Measurements from ENCODE around the gene LIMK2.
"Not testable (repeated sequence)": the region's sequence is repeated elsewhere in the genome, so short reads cannot be mapped to it uniquely, and the experiment has no call there.

The LIMK2 gene

DNA sequence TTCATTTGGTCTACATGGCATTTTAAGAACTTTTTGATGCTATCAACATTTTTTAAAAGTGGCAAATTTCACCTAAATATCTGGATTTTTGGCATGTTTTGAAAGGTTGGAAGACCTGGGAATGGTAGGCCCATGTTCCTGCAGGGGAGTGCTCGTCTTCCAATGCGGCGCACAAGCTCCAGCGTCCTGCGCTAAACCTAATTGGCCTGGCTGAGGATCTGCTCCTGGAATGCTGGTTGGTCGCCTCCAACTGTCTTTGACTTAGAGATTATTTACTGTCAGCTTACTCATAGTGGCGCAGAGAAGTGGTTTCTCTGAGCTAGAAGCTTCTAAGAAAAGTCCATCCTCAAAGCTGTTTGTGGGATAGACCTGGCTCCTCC is 626 bp upstream of the LIMK2 start:
- peak; percentile 38 for DNase-seq (ENCODE audit: low spot score)

DNA sequence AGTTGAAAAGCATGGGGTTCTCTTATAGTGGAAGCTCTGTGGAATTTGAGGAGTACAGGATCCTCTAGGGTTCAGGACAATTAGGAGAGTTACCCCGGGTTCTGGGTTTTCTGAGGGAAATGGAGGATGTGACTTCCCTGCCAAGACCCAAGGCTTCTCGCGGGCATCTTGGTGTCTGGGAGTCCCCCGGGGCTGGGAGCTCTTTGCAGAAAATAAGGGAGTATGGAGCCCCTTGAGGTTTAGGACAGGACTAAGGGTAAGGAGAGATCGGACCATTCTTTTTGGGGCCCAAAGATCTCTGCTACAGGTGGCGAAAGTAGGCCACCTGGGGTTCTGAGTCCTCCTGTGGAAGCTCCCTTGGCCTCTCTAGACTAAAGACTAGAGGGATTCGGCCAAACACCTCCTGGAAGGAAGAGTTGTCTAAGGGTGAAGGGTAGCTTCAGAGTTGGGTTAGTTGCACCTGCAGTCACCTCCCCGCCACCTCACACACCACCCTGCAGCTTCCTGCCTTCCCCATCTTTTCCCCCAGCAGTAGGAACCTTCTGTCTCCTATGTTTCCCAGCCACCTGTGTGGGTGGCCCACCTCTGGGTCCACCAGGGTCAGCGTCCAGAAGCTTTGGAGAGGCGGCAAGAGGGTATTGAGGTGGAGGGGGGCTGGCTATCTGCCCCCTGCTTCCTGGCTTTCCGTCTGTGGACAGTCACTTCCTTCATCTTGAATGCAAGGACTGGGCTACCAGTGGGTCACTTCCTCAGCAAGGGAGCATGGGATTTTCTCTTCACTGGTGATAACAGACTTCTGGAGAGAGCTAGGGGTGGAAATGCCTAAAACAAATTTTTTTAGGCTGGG is 908 bp downstream of the LIMK2 start:
- DNase-seq (ENCODE audit: low spot score): peak; percentile 80

DNA sequence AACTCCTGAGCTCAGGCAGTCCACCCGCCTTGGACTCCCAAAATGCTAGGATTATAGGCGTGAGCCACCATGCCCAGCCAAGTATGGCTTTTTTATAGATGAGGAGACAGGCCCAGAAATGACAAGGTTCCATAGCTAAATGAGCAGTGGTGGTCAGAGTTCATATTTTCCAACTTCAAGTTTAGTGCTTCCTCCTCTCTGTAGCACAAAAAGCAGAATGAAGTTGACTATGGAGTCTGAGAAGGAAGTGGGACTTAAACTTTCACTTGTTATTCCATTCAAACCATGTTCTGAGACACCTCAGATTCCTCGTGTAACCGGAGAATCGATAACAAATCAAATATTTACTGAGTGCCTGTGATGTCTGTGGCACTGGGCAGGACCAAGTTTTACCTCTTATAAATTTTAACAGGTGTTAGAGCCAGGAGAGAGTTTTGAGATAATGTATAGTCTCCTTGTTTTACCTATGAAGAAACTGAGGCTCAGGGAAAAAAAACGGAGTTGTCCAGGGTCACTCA is 3.0 kb downstream of the LIMK2 start:
- DNase-seq (ENCODE audit: low spot score): no peak

DNA sequence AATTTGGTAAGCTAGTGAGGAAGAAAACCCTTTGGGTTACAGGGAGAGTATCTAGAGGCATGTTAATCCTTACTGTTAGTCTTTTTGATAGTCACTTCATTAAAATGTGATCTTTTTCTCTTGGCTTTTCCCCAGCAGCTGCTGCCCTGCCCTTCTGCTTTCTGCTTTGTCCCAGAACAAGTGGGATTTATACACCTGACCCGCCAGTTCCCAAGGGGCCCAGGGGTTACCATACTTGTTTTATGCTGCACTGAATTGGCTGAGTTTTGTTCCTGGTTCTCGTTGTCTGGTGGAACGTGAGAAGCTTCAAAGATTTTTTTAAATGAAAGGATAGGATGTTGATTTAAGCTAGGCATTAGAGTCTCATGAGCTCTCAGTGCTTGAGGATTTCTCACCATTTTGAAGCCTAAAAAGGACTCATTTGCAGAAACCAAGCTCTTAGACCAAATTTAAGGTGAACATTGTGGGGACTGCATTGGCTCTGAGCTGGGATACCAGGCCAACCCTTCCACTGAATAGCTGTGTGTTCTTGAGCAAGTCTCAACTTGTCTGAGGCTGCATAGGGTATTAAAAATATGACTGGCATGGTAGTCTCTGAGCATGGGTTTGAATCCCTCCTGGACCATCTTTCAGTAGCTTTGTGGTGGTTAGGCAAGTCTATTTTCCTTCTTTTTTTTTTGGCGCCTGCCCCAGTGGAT is 6.6 kb downstream of the LIMK2 start:
- no peak for DNase-seq (ENCODE audit: low spot score)

DNA sequence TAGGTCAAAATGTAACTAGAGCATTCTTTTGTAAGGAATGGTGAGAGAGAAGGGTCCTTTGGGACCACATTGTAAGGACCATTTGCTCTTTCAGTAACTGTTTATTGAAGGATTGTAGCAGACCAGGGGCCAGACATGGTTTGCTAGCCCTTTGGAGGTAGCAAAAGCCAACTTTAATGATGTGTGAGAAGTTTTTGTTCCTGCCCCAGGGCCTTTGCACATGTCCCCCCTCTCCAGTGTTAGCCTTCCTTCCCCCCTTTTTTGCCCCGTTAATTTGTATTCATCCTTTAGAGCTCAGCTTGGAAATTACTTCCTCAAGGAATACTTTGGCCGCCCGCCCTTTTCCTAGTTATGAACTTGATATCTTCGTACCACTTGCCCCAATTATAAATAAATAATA is 9.0 kb downstream of the LIMK2 start:
- no peak for DNase-seq (ENCODE audit: low spot score)

DNA sequence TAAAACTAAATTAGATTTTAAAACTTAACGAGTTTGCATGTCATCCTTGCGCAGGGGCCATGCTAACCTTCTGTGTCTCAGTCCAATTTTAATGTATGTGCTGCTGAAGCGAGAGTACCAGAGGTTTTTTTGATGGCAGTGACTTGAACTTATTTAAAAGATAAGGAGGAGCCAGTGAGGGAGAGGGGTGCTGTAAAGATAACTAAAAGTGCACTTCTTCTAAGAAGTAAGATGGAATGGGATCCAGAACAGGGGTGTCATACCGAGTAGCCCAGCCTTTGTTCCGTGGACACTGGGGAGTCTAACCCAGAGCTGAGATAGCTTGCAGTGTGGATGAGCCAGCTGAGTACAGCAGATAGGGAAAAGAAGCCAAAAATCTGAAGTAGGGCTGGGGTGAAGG is 10.6 kb downstream of the LIMK2 start:
- no peak for DNase-seq (ENCODE audit: low spot score)

DNA sequence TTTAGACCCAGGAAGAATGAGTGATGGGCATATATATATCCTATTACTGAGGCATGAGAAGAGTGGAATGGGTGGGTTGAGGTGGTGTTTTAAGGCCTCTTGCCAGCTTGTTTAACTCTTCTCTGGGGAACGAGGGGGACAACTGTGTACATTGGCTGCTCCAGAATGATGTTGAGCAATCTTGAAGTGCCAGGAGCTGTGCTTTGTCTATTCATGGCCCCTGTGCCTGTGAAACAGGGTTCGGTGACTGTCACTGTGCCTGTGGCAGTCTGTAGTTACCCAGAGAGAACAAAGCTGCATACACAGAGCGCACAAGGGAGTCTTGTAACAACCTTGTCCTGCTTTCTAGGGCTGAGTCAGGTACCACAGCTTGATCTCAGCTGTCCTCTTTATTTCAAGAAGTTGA is 11.7 kb downstream of the LIMK2 start:
- DNase-seq (ENCODE audit: low spot score): no peak

DNA sequence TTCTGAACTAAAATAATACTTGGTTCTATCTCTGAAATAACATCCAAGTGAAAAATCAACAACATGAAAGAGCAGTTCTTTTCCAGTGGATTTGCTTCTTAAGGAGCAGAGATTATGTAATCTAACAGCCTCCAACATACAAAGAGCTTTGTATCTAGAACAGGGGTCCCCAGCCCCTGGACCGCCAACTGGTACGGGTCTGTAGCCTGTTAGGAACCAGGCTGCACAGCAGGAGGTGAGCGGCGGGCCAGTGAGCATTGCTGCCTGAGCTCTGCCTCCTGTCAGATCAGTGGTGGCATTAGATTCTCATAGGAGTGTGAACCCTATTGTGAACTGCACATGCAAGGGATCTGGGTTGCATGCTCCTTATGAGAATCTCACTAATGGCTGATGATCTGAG is 12.6 kb downstream of the LIMK2 start:
- DNase-seq (ENCODE audit: low spot score): not testable (repeated sequence)

DNA sequence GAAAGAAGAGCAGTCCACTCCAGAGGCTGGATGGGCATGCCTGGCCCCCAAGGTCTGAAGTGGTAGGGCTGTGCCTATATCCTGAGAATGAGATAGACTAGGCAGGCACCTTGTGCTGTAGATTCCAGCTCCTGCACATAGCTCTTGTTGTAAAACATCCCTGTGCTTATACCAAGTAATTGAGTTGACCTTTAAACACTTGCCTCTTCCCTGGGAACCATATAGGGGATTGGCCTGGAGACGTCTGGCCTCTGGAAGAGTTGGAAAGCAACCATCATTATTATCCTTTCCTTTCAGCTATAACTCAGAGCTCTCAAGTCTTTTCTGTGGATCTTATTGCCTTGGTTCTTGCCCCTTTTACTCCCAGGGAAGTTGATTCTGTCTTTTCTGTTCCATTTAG is 15.1 kb downstream of the LIMK2 start:
- no peak for DNase-seq (ENCODE audit: low spot score)

DNA sequence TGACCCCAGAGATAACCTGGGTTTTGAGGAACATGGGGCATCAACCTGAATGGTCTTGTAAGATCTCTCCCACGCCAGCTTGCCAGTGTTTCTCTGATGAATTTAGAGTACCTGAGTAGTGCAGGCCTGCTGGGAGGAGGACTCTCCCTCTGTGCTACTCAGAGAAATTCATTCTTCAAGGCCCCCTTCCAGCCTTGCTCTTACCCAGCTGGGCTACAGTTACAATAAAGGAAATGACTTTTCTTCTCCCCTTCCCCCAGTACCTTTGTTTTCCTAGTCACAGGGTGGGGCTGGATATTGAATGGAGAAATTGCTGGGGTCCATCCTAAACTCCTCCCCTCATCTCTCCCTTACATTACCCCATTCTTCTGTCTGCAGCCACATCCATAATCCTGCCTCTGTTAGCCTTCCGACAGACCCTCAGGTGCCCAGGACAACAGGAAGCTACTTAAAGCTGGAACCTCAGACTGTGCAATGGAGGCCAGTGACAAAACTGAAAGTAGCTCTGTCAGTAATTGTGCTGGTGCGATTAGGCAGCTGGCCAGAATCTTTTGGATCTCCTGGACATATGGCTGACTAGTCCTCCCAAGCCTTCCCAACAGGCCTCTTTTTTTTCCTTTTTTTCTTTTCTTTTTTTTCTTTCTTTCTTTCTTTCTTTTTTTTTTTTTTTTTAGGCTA is 17.4 kb downstream of the LIMK2 start:
- no peak for DNase-seq (ENCODE audit: low spot score)

DNA sequence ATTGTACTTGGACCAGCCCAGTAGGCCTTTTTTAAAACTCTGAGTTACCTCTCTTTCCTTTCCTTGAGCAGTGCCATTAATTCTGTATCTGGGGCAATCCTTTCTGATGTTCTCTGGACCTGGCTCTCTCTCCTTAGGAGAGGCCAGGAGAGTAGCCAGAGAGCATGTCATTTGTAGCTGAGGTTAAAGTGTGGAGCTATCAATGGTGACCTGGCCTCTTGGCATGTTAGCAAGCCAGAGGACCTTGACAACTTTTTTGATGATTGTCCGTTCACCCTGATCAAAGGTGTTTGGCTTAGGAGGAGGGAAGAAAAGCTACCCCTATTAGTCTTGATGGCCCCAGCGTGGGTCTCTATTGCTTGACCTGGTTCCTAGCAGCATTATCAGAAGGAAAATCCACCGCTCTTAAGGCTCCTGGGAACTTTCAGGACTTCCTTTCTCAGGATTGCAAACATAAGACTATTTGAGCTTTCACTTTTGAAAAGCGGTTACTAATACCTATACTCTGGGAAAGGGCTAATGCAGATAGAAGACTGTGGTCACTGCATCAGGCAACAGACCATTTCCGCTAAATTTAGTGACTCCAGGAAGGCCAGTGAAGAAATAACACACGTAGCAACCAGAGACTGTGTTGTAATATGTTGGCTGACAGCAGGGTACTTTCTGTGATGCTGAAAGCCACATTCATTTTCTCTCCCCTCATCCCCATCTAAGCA is 18.2 kb downstream of the LIMK2 start:
- no peak for DNase-seq (ENCODE audit: low spot score)

DNA sequence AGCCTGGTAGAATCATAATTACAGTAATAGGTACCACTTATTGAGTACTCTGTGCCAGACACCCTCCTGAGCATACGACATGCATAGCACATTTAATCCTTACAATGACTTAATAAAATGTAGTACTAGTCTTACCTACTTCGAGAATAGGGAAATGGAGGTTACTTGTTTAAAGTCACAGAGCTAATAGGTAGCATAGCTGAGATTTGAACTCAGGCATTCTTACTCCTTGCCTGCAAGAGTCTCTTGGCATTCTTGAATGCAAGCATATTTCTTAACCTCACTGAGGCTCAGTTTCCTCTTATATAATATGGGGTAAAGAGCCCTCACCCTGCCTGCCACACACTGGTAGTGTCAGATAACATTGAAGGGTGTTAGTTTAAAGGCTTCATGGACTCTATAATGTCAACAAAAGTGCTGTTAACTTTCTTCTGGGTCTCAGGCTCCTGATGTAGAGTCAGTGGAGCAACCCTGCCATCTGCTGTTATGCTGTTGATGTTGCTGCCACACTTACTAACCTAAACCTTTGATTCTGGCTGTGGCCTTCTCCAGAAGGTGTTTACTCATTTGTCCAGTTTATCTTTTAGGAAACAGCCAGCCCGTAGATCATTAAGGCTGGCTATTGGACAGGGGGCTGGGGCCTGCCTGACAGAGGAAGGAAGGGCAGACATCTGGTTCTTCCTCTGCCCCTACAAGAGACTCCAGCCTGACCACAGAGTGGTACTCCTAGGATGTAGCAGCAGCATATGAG is 18.9 kb downstream of the LIMK2 start:
- DNase-seq (ENCODE audit: low spot score): peak; percentile 73

DNA sequence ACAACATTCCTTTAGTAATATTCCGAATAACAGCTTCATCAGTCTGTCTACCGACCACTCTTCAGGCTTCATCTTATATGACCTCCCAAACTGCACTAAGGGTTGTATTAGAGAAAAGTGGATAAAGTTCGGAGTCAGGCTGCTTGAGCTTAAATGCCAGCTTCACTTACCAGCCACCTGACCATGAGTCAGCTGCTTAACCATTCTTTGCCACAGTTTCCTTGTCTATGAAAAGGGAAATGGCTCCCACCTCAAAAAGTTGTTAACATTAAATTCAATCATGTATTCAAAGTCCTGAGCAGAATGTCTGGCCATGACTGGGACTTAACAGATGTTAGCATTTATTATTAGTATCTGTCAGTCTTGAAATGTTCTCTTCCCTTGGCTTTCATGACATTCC is 20.9 kb downstream of the LIMK2 start:
- DNase-seq (ENCODE audit: low spot score): no peak

DNA sequence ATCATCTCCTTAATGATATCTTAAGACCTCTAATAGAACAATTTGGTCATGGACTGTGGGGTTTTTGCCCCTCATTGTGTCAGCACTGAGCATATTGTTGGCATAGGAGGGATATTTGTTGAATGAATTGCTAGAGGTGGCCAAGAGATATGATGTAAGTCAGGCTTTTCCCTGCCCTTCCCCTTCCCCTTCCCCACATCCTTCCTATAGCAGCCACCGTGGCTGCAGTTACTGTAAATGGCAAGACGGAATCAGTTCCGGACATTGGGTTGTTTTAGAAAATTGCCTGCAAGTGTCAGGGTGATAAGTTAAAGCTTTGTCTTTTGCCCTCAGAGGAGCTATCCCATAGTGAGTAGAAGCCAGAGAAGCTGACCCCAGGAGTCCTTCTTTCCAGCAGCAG is 23.0 kb downstream of the LIMK2 start:
- peak; percentile 62 for DNase-seq (ENCODE audit: low spot score)

DNA sequence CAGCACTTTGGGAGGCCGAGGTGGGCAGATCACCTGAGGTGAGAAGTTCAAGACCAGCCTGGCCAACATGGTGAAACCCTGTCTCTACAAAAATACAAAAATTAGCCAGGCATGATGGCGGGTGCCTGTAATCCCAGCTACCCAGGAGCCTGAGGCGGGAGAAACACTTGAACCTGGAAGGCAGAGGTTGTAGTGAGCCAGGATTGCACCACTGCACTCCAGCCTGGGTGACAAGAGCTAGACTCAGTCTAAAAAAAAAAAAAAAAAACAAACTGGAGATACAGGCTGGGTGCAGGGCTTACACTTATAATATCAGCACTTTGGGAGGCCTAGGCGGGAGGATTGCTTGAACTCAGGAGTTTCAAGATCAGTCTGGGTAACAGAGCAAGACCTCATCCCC is 23.9 kb downstream of the LIMK2 start:
- not testable (repeated sequence) for DNase-seq (ENCODE audit: low spot score)

DNA sequence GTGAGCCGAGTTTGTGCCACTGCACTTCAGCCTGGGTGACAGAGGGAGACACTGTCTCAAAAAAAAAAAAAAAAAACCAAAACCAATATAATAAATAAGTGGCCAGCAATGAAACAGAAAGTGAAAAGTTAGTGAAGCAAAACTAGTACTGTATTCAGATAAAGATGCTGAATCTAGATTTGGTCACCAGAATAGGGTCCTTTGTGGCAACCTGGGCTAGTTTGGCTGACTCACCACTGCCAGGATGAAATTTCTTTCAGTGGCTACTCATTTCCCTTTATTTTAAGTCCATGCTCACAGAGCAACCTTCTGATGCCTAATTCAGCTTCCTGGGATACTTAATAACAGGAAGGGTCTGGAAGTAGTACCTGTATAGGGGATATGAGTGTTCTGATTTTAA is 26.0 kb downstream of the LIMK2 start:
- no peak for DNase-seq (ENCODE audit: low spot score)

DNA sequence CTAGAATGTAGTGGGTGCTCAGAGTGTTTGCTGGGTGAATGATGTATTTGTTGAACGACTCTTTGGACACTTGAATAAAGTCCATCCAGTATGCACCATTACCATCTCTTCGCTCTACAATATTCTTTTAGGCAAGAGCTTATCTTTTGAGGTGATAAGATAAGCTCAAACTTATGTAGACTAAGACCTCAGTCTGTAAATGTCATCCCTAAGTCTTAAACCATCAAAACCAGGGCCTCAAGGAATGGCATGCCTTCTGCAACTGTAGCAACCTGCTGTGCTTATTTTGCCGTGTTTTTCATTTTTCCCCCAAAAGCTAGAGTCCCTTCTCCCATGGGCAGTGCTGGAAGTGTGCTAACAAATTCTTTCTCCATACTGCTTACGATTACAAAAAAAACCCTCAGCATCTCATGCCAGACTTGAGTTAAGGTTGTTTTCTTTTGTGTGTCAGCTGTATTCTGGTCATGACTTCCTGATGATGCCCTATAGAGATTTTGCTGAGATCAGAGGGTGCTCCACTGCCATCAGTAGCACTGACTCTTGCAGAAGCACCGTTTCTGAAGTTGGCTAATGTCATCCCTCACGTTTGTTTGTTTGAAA is 27.8 kb downstream of the LIMK2 start:
- DNase-seq (ENCODE audit: low spot score): no peak

DNA sequence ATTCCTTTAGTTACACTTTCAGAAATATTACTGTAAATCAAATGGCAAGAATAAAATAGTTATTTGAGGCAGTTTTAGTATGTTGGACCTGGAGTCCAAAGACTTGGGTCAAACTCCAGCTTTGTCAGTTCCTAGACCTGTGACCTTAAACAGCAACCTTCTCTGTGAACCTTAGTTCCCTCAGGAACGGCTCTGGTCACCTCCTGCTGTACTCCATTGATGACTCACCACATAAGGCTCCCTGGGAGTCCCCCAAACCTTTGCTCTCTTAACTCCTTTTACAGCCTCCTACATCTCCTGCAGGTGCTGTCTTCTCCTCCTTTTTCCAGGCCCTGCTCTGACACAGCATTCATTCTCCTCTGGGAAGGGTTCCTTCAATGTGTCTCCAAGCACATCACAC is 29.1 kb downstream of the LIMK2 start:
- no peak for DNase-seq (ENCODE audit: low spot score)

DNA sequence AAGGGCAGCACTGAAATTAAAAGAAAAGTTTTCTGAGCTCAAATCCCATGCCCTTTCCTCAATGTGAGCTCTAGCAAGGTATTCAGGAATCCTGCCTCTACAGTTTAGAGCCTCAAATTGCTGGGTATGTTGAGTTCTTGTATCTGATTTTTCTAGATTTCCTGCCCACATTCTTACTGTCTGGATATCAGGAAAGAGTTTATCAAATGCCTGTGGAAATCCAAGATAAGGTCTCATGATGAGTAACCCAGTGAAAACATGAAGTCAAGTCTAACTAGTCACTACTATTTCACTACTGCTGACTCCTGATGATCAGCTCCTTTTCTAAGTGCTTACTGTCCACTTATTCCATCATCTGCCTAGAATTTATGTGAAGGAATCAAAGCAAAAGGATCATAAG is 29.8 kb downstream of the LIMK2 start:
- no peak for DNase-seq (ENCODE audit: low spot score)

DNA sequence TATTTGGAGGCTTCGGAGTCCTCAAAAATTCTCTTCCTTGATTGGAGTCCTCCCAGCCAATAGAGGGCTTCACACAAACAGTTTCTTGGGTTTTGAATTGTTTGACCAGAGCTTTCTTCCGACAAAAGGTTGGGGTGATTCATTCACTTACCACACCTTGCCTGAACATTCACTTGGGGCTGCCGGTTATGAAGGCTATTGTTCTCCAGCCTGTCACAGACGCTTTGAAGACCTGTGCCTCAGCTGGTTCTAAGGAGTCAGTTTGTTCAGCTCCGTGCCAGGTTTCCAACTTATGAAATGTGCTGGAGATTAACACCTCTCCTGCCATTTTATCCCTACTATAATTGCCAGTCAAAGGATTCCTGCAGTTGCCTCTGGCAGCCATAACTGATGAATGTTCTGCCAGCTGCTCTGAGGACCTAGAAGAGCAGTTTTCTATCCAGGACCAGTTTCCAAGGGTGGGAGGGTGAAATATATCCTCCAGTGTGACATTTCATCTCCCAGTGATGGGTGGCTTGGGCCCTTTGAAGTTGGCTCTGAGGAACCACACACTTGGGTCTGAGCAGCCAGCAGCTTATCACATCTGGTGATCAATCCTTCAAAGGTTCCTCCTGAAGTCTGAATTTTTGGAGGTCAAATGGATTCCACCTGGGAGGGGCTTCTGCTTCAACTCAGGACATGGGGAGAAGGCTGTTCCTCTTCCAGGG is 31.4 kb downstream of the LIMK2 start:
- DNase-seq (ENCODE audit: low spot score): no peak
